Embryonic facial prominence (tissue), 1 donor: ENCODE measurements around the gene ARL6IP1.
A peak's percentile ranks its signal among the peaks of the same experiment; 100 is the strongest.

ENCODE experiments used
- DNase-seq: peaks from one replicate; pipeline ENCODE4 v3.0.0-alpha.2; 2016; ENCODE audit errors: extremely low spot score

Gene ARL6IP1

GRCh38 chr16:18801145-18801972 is at the start of gene ARL6IP1:
Gene ARL6IP1, minus strand, starts transcription at chr16:18801549. Its CDS starts 83 bp downstream, at chr16:18801466.
- peak; percentile 98 for DNase-seq

DNA sequence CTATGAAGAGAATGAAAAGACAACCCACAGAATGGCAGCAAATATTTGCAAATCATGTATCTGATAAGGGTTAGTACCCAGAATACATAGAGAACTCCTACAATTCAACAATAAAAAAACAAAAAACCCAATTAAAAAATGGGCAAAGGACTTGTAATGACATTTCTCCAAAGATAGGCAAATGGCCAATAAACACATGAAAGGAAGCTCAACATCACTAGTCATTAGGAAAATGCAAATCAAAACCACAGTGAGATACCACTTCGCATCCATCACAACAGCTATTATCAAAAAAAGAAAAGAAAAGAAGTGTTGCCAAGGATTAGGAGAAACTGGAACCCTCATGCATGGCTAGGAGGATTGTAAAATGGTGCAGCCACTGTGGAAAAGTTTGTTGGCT is 45.1 kb upstream of the ARL6IP1 start:
- no peak for DNase-seq

- DNase-seq = no peak
Measured at GRCh38 chr16:18842565-18842964, 41.2 kb upstream of the ARL6IP1 start.

DNA sequence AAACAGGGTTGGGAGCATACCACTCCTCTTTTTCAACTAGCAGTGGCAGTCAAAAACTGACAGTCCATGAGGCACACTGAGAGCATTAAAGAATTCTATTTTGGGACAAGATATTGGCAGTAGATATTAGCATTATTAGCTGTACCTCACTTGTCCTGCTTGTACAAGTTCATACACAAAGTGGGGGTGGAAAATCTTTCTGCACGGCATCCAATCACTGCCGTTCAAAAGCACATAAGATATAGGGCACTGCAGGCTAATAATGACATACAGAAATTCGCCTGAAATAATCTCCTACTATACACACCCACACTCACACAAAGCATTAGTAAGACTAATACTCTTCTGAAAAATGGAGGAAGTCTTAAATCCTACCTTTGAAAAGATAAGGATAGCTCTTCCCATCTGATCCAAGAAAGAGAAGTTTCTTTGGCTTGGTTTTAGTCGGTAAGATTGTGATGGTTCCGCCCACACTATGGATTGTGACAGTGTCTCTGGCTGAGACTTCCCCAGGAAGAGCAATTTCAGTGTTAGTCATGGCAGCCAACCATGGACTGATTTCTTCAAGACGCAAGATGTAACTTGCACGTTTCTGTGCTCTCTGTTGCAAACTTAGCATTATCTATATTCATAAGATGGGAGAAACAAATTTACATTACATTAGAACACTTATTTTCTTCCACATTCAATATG is 40.6 kb upstream of the ARL6IP1 start:
- no peak for DNase-seq

GRCh38 chr16:18839555-18839954 is 38.2 kb upstream of the ARL6IP1 start:
- no peak for DNase-seq

DNA sequence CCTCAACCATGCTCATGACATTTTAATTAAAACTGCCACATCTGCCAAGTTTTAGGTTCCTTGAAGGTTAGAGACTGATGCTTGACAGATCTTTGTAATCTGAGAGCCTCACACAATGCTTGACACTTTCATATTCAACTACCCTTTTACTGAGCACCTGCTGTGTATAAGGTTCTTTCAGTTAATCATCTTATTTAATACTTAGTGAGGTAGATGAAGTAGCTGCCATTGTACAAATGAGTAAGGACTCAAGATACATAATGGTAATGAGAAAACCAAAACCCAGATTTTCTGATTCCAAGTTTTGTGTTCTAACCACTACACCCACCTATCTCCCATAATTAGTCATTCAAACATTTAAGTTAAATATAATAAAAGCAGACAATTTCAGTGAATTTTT is 35.4 kb upstream of the ARL6IP1 start:
- DNase-seq = no peak

- DNase-seq = no peak
Measured at GRCh38 chr16:18834864-18835263, 33.5 kb upstream of the ARL6IP1 start.

DNA sequence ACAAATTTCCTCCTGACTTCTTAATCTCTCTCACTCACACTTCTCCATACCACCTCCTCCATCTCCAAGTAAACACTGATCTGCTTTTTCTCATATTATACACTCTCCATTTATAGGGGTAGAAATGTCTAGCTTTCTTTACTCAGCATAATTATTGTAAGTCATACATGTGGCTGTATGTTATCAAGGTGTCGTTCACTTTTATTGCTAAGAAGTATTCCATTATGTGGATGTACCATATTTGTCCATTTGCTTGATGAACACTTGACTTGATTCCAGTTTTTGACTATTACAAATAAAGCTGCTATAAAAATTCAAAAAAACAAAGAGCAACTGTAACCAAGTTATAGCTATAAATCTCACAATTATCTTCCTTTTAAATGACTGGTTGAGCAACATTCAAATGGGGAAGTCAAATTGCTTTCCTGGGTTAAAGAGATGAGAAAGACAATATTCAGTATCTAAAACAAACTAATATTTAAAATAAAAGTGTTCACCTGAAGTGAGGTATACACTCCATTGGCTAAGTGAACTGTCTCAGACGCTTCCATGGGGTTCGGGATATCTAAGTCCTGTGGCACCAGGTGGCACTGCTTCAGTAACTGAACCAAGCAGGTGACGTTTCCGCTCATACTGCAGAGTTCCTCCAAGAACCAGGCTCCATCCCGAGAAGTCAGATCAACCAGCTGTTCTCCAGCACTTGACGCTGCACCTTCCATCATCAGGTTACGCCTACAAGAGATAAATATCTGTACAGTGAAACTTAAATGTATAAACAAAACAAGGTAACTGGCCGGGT is 32.6 kb upstream of the ARL6IP1 start:
- DNase-seq = no peak

DNA sequence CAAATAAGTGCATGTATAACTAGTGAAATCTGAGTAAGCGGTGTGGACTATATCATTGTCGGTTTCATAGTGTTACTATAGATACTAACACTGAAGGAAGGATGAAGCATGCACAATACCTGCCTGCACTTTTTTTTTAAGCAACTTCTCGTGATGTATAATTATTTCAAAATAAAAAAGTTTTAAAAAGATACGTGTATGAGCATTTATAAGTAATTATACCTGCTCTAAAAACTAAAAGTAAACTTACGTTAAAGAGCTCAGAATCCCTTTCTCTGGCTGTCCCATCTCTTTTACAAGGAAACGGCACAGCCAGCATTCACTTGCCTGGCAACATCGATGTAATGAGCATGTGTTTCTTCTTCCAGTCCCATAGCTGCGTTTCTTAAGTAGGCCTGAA is 31.3 kb upstream of the ARL6IP1 start:
- DNase-seq = no peak

DNA sequence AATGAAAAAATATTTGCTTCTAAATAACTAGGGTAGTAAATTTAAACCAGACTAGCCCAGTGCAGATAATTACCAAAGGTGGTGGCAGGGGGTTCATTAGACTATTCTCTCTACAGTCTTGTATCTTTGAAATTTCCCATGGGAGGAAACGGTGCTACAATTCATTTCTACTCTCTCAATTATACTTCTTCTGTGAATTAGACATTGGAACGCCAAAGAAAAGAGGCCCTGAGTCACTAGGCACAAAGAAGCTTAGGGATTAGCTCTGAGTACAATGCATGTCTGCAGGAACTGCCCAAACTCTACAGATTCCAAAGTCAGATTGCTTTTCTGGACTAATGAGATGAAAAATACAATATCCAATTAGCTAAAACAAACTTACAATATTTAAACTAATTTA is 30.7 kb upstream of the ARL6IP1 start:
- no peak for DNase-seq

DNA sequence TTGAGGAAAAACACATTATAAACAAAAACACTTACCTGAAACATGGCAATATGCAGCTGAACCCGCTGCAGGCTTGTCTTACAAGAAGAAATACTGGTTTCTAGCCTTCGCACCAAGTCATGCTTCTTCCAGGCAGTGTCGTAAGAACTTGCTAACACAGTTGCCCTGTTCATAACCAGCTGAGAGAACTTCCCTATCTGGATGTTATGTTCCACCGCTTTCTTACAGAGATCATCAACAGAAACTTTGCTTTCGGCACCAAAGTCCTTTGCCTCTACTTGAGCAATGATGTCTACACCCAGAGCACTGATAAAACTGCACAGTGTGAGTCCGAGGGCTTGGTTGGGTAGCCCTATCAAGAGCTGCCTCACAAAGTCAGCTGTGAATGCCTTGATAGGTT is 27.9 kb upstream of the ARL6IP1 start:
- no peak for DNase-seq

GRCh38 chr16:18827890-18828289 is 26.5 kb upstream of the ARL6IP1 start:
- no peak for DNase-seq

- DNase-seq = no peak
Measured at GRCh38 chr16:18816286-18816685, 14.9 kb upstream of the ARL6IP1 start.

DNA sequence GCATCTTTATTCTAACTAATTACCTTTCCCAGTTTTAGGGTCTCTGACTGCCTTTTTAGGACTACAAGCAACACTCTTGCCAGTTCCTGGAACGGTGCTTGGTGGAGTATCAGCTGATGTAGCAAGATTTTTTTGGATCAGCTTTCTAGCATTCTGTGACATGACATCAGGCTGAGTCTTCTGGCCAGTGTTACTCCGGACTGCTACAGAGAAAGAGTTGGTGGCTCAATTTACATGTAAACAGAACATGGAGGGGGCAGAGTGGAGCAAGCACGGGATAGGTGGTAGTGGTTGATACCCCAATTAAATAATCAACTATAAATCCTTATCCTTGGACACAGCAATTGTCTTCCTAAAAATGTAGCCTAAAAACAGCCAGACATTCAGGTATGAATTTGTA is 10.6 kb upstream of the ARL6IP1 start:
- no peak for DNase-seq

DNA sequence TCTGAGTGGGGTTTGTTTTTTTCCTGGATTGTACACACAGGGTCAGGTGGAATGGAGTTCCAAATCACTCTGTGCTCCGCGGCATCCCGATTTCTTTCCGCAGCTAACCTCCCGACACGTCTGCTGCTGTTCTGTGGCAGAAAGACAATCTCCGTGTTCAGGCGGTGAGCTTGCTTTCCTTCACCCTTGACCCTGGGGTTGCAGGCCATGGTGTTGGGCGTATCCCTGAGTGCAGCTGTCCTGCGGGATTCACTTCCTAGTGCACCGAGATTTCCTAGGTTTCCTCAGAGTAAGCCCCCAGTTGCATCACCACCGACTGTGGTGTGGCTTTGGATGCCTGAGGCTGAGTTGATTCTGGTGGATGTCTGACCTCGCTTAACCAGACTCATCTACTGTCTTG is 7.8 kb upstream of the ARL6IP1 start:
- no peak for DNase-seq

GRCh38 chr16:18805257-18805773 is 4.0 kb upstream of the ARL6IP1 start:
- no peak for DNase-seq

GRCh38 chr16:18804540-18804939 is 3.2 kb upstream of the ARL6IP1 start:
- no peak for DNase-seq

DNA sequence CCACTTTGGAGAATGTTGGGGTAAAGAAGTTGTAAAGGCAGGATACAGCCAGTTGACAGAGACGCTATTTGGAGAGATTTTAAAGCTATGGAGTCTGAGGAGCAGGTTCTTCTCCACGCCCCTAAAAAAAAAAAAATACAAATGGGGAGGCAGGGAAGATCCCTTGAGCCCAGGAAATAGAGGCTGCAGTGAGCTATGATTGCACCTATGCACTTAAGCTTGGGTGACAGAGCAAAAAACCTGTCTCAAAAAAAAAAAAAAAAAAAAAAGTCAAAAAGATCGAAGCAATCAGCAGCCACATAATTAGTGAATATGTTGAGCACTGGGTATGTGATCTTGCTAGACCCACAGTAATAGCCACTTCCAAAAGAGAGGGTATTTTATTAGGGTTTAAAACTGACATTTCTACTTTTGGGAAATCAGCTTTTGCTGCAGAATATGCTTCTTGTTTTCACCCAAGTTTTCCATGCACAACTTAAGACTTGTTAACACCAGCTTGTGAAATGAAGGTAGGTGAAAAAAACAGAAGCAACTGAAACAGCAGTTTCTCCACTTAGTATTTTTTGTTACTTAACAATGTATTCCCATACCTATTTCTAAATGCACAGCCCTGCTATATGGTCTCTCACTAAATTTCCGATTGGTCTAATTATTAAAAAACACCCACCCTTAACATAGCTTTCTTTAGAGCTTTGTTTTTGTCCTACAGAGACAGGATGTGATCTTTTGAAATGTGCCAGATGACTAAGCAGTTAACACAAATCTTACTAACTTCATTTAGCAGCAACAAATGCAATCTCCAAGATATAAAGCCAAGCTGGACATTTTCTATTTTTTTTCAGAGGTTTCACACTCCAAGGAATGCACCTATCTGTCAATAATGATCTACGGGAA is 2.5 kb upstream of the ARL6IP1 start:
- no peak for DNase-seq

- no peak for DNase-seq
Measured at GRCh38 chr16:18802767-18803343, 1.5 kb upstream of the ARL6IP1 start.

GRCh38 chr16:18800775-18801144 is 589 bp downstream of the ARL6IP1 start:
- no peak for DNase-seq

- no peak for DNase-seq
Measured at GRCh38 chr16:18800293-18800692, 1.1 kb downstream of the ARL6IP1 start.
